NCI-H345 (cell line): ENCODE results near the gene CFAP299.
A peak's percentile ranks its signal among the peaks of the same experiment; 100 is the strongest.

Experiments used
- DNase-seq: peaks from one replicate; lab custom pipeline; 2025; lab: John Stamatoyannopoulos, UW

Gene CFAP299

DNA sequence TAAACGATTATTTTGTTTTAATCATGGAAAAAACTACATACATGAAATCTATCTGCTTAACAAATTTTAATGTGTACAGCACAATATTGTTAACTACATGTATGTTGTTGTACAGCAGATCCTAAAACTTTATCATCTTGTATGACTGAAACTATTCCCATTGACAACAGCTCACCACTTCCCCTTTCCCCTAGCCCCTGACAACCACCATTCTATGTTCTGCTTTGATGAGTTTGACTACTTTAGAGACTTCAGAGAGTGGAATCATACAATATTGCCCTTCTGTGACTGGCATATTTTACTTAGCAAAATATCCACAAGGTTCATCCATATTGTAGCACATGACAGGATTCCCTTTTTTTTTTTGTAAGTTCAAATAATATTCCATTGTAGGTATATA lies 185.9 kb downstream of the CFAP299 start:
- no peak for DNase-seq

DNA sequence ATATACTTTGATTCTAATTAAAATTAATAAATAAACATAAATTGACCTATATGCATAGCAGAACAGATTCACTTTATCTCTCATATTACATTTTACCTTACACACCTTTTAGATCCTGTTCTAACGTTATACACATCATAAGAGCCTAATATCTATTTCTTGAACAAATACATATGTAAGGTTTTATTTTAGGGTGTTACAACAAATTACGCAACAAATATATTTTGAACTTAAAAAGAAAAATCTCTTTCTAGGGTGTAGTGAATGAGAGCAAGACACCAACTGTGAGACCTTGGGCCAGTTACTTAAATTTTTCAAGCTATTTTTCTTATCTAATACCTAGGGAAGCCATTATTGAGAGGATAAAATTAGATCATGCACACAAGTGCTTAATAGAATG lies 191.2 kb downstream of the CFAP299 start:
- no peak for DNase-seq

DNA sequence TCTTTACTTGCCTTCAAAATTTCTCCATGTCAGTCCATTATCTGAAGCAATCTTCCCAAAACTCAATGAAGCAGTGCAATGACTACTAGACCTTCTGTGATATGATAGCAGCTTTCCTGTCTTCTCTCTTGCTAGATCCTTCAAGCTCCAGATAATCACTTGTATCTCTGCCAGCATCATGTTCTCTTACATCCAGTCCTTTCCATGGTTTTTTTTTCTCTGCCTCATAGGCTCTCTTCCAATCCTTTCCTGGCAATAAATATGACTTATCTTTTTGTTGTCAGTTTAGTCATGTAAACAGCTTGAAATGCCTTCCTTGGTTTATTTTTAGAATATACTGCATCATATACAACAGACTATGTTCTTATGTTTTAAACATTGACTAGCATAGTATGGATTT lies 193.5 kb downstream of the CFAP299 start:
- DNase-seq: no peak

DNA sequence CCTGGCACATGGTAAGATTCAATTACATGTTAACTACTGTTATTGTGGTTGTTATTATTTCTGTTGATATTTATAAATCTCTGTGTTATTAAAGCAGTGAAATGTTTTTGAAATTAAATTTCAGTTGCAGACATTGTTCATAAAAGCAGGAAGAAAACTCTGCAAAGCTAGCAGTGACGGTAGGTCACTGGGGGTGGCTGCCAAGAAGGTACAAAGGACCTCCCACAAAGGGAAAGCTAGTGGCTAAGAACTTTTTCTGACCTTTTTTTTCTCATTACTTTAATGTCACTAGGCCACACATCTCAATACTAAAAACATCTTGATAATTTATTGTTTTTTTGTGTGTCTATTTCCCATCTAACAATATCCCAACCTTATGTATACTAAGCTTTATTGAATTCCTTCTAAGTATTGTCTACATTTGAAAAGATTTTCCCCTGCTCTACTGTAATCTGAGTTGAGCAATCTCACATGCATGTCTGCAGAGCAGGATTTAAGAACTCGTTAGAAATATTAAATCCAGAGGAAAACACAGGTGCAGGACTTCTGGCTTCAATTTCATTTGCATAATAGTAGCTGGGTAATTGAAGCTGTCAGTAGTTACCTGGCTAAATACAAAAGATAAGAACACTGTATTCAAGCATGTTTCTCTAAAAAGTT lies 197.3 kb downstream of the CFAP299 start:
- no peak for DNase-seq

DNA sequence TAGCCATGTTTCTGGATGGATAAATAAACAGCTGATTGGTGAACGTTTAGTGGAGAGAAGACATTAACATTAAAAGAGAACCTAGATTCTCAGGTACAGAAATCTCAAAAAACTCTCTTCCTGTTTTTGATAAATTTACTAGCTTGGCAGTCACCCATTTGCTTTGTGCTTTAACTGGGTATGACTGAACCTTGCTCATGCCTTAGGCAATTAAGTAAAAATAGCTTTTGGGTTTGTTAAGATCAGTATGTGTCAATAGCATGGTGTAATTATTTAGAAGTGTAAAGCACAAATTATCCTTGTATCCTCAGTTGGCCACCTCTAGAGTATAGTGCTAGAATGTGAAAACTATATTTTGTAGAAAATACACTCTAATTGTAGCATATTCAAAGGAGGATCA lies 200.0 kb downstream of the CFAP299 start:
- DNase-seq: no peak

DNA sequence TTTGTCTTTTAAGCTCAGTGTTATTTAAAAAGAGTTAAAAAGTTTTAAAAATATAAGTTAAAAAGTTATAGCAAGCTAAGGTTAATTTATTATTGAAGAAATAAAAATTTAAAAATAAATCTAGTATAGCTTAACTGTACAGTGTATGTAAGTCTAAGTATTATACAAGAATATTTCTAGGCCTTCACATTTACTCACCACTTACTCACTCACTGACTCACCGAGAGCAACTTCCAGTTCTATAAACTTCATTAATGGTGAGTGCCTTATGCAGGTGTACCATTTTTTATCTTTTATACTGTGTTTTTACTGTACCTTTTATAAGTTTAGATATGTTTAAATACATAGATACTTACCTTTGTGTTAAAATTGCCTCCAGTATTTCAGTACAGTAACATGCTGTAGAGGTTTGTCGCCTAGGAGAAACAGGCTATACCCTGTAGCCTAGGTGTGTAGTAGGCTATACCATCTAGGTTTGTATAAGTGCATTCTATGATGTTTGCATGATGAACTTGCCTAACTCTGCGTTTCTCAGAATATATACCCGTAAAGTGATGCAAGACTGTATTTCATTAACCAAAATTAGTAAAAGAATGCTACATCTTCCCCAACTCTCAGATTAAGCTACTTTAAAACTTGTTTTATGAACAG lies 202.9 kb downstream of the CFAP299 start:
- DNase-seq: no peak

DNA sequence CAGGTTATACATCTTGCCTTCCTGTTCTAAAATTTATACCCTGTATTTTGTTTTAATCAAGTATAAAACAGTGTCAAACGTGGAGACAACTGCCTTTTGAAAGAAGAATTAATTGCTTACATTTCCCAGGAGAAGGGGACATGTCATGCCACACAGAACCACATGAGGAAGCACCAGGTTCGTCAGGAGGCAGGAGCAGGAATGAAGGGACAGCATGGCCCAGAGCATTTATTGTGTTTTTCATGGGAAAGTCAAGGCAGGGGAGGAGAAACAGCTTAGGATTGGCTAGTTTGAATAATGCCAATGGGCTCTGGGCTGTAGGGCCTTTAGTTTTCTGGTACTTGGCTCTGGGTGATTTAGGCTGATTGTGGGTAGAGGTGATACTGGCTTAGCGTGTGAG lies 203.7 kb downstream of the CFAP299 start:
- no peak for DNase-seq

DNA sequence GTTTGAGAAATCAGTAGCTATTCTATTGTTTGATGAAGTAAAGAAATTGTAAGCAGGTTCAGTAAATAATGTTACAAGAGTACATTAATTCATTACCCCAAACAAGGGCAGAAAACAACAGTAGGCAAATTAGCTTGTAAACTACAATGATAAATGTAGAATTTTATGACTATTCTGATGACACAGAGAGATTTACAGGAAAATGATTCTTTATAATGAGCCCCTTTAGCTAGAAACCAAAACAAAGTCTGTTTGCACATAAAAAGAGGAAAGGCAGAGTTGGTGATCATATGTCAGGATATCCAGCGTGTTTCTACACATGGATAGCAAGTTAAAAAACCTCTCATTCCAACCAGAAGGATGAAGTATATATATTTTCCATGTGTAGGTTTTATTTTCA lies 204.8 kb downstream of the CFAP299 start:
- DNase-seq: no peak

DNA sequence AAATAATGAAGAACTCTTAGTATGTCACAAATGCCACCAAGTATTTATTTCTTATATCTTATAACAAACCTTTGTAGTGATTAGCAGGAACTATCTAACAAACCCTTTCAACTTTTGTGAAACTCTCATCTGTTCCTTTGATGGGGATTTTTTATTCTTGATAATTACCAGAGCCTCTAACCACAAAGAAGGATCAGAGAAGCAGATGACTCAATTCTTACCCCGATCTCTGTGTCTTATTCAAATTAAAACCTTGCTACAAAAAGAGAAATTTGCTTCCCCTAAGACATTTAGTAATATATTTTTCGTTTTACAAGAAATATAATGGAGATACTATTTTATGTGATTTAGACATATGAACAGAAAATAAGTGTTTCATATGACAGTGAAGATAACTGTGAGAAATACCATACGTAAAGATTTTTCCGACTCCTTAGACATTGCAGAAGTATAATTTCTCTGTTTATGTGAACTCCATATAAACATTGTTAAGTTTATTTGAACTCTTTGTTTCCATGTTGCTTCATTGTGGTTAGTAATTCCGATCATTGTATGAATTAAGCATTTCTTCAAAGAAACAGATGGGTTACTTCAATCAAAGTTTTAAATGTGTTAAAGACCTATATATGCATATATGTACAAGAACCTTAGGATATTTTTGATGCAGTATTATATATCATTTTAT lies 205.4 kb downstream of the CFAP299 start:
- no peak for DNase-seq

DNA sequence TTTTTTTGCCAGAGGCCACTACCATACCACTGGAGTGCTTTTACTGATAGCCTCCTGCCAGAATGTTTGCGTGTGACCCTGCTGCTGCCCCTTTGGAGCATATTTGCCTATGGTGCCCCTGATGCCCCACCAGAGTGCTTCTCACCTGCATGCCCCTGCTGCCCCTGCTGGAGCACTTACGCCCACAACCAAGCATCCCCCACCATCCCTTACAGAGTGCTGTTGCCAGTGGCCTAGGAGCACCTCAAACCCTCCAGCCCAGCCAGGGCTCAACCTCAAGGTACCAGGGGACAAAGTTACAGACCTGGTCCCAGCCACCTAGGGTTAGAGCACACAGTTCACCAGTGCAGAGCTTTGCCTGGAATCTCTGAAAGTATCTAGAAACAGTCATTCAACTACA lies 207.2 kb downstream of the CFAP299 start:
- DNase-seq: no peak

DNA sequence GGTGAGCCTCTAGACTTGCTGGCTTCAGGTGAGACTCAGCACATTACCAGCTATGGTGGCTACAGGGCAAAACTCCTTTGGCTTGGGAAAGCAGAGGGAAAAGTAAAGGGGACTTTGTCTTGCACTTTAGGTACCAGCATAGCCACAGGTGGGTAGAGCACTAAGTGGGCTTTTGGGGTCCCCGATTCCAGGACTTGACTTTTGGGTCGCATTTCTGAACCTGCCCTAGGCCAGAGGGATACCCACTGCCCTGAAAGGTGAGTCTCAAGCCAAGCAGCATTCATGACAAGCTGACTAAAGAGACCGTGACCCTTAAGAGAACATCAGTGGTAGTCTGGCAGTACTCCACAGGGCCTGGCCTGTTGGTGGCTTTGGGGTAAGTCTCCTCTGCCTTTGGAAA lies 224.8 kb downstream of the CFAP299 start:
- no peak for DNase-seq

DNA sequence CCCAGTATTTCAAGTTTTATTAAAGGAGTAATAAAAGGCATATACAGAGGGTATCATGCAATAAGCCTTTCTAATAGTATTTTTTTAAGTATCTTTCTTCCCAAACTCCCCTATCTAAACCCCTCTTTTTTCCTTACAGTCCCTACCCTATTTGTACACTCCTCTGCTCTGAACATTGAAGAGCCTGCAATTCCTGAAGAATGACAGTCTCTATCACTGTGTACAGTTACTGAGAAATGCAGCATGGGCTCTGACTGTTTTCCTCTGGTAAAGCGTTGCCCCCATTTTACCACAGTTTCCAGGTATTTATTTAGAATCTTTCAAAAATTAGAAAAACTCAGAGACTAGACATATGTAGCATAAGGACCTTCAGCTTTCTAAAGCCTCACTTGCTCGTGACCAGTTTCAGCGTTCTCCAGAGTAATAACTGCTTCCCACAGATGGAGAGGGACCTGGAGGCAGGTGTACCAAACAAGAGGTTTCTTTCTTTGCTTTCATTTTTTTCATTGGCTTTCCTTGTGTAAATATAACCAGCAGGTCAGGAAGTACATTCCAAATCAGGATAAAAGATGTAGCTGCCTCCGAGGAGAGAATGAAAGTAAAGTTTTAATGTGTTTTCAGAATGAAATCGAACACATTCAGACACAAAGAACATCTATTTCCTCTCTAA lies 230.8 kb downstream of the CFAP299 start:
- peak; percentile 59 for DNase-seq

DNA sequence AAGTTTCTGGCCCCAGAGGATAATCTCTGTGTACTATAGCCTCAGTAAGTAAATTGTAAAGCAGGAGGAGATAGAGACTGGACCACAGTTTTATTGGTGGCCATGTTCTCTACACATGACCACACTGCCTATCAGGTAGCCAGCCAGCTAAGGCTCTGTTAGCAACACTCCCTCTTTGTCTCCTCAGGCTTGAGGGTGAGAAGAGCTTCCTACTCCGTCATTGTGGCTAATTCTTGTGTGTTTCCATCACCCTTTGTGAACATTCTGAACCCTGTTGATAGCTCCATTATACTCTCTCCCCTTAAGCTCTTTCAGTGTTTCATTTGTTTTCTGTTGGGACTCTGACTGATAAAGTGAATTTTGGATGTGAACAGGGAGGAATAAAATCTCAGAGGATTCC lies 233.4 kb downstream of the CFAP299 start:
- DNase-seq: no peak

DNA sequence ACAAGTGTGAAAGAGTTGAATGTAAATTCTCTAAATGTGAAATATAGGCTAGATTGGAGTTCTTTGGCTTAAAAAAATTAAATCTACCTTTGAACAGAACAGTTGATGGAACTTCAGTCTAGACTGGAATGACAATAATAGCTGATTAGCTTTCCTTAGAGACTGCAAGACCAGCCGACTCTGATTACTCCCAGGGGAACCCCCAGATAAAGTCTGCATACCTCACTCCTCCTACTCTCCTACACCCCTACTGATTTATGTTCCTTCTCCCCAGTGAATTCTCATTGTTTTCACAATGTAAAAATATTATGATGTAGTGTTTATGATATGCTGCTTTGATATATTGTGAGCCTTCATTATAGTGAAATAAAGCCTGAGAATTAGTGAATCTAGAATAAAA lies 241.3 kb downstream of the CFAP299 start:
- DNase-seq: no peak

DNA sequence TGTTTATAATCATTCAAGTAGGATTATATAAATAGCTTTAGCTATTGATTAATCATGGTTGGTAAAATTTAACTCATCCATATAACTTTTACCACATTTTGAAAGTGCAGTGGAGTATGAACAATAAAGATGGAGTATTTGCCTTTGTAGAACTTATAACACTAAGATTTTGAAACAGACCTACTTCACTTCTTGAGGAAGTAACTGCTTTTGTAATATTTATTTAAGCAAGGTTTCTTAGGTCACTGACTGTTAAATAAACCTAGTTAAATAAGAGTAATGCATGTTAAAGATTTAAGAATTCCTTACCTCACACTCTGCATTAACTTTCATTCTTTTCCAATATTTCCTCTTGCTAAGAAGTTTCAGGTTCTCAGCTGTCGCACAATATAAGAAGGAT lies 242.5 kb downstream of the CFAP299 start:
- DNase-seq: no peak

DNA sequence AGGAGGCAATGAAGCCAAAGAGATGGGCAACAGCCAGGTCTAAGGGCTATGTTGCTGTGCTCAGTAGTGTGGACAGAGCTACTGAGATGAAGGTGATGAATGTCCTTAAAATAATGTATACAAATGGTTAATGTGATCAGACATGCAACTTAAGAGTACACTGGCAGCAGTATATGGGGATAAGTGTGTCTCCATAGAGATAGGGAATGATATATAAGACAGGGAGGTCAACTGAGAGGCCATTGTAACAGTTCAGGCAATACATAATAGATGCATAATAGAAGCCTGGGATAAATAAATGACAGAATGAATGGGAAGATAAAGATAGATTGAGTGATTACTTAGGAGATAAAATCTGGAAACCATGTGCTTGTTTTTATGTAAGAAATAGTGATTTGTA lies 250.0 kb downstream of the CFAP299 start:
- DNase-seq: no peak

DNA sequence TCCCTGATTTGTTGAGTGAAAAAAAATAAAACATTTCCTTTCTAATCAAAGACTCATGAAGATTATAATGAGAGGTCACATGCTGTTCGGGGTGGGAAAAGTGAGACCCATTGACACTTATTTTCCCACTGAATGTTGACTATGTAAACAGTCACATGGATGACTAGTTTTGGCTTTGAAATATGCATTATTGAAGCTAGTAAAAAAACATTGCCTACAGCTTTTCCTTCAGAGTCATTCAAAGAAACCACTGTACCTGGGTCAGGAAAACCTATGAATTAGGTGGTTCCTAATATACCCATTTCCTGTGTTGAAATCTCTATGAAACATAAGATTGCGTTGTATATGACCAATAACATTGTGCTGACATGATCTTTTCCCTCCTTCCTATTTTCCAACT lies 251.2 kb downstream of the CFAP299 start:
- peak; percentile 33 for DNase-seq

DNA sequence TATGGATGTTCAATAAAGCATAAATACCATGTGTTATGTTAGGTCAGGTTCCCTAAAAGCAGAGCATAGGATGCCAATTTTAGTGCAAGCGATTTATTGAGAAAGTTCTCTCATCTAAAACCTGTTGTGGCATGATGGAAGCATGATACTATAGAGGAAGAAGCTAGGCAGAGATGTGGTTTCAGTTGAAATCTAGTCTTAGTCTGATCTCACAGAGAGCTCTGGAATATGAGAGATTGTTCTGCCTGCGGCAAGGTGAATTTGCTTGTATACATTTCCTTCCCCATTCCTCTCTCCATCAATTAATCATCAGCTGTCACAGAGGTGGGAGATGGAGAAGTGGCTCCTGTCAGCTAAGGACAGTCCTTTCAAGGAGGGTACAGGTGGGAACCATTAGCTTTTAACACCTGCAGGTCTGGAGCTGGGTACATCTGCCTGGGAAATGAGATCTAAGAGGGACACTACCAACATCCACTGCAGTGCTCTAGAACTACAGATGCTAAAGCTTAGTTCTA lies 252.4 kb downstream of the CFAP299 start:
- DNase-seq: no peak

DNA sequence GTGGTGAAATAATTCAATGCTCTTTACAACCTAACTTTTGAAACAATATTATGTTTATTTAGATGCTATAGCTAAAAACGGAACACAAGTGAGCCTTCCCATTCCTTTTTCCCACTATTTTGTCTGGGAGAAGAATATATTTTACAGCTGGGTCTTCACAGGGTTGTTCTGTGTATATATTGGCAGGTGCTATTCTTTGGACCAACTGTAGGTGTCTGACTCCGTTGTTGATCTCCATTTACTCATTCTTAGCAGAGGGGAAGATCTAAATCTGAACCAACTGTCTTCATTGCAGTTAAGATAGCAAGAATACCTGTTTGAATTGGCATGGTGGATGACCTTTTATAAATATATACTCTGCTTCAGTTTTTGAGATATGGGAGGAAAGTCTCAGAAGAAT lies 257.4 kb downstream of the CFAP299 start:
- no peak for DNase-seq

DNA sequence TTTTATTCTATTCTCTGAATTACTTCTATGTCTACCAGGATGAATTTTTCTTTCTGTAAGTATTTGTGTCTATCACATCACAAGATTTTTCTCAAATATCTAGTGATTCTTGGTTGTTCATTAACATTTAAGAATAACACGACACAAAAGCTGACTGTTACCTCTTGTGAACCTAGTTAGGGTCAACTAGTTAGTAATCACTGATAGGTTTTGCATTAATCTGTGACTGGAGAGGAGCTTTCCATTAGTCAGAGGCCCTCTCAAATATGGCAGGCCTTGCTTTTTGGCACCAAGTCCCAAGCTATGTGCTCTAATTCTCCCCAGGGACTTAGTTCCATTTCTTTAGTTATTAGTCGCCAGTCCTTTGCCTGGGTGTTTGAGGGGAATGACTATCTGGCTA lies 259.2 kb downstream of the CFAP299 start:
- no peak for DNase-seq

DNA sequence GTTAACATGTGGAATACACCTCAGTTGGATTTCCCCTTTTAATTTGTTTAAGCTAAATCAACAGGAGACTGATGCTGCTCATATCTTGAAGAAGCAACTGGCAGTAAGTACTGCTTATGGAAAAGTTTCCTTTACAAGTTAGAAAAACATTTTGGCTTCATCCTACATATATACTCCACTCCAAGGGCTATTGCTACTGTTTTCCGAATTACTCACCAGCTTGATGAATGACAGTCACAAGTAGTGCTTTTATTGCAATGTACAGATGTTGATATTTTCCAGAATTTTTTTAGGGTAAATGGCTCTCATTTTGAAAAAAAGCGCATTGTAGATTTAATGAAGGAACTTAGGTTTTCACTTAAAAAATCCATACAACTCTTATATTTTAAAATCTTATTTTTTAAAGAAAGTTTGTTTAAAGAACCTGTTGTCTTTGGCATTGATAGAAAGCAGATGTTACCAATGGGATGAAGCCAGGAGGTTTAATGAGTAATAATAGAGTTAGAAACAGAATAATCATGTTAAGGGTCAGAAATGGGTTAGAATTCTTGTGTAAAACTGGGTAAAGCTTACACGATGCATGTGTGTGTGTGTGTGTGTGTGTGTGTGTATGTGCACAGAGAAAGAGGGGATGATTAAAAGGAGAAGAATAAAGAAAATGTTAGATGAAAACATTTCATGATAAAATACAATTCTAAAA lies 272.9 kb downstream of the CFAP299 start:
- DNase-seq: no peak

DNA sequence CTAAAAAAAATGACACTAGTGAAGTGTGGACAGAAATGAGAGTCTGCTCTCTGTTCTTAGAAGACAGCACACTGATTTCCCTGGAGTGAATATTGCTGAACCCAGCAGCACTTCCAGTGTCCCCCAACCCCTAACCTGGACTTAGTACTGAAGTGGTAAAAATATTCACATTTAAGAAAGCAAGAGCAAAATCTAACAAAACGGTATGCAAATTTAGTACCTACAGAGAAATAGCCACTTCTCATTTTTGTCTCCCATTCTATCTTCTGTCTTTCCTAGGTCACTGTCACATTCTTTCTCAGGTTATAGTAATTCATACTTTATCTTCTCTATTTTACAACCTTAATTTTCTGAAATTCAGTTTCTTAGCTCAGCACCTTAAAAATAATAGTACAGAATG lies 274.7 kb downstream of the CFAP299 start:
- DNase-seq: no peak
